NCI-H2227 (cell line): ENCODE results near the gene DDX24.
"Not testable (repeated sequence)": the region's sequence is repeated elsewhere in the genome, so short reads cannot be mapped to it uniquely, and the experiment has no call there.

Experiments
- DNase-seq: peaks from one replicate; lab custom pipeline; 2025; ENCODE audit not compliant: unreplicated experiment; lab: John Stamatoyannopoulos, UW

Gene DDX24

GRCh38 chr14:94081386-94081820 is 401 bp upstream of the DDX24 start:
- DNase-seq: no peak

GRCh38 chr14:94079891-94080620 is 946 bp downstream of the DDX24 start:
- DNase-seq: peak; percentile 33

- no peak for DNase-seq
These were observed 3.2 kb downstream of the DDX24 start for GRCh38 chr14:94077823-94078222.

GRCh38 chr14:94077111-94077821 is 3.7 kb downstream of the DDX24 start:
- DNase-seq: no peak

- DNase-seq: no peak
These were observed 6.0 kb downstream of the DDX24 start for GRCh38 chr14:94075008-94075407.

GRCh38 chr14:94074534-94074933 is 6.5 kb downstream of the DDX24 start:
- no peak for DNase-seq

- DNase-seq: not testable (repeated sequence)
These were observed 8.9 kb downstream of the DDX24 start for GRCh38 chr14:94072076-94072475.

GRCh38 chr14:94066089-94066676 is 14.8 kb downstream of the DDX24 start:
- DNase-seq: no peak

GRCh38 chr14:94062344-94062940 is 18.6 kb downstream of the DDX24 start:
- no peak for DNase-seq

- no peak for DNase-seq
These were observed 21.0 kb downstream of the DDX24 start for GRCh38 chr14:94059998-94060397.

- no peak for DNase-seq
These were observed 22.3 kb downstream of the DDX24 start for GRCh38 chr14:94058674-94059138.

GRCh38 chr14:94058128-94058673 is 22.8 kb downstream of the DDX24 start:
- no peak for DNase-seq

GRCh38 chr14:94056579-94057308 is 24.3 kb downstream of the DDX24 start:
- DNase-seq: no peak

- no peak for DNase-seq
These were observed 26.1 kb downstream of the DDX24 start for GRCh38 chr14:94054936-94055335.

- no peak for DNase-seq
These were observed 26.6 kb downstream of the DDX24 start for GRCh38 chr14:94054401-94054800.

- DNase-seq: no peak
These were observed 28.3 kb downstream of the DDX24 start for GRCh38 chr14:94052662-94053061.

GRCh38 chr14:94052199-94052598 is 28.8 kb downstream of the DDX24 start:
- no peak for DNase-seq

- no peak for DNase-seq
These were observed 29.2 kb downstream of the DDX24 start for GRCh38 chr14:94051779-94052178.

GRCh38 chr14:94051115-94051514 is 29.9 kb downstream of the DDX24 start:
- DNase-seq: peak; percentile 68

- DNase-seq: no peak
These were observed 30.6 kb downstream of the DDX24 start for GRCh38 chr14:94050231-94050880.
